Prostate gland (tissue), 2 donors: ENCODE data around the gene ATP9B.

Experiments used
- CTCF ChIP-seq, 4 experiments: fragments of 200-600 bp in 2 of 4; fragments of 450-650 bp in 2 of 4; sonication (generic) in 2 of 4; IDR thresholded peaks; 1 replicate in 3 of 4; 2 replicates in 1 of 4; pipeline ENCODE4 v1.5.1; 2016 to 2019; ENCODE audit warnings: antibody characterized with exemption in 4 of 4, mild to moderate bottlenecking in 2 of 4, moderate library complexity in 2 of 4
- POLR2A ChIP-seq: fragments of 450-650 bp; IDR thresholded peaks from one replicate; pipeline ENCODE4 v1.6.1; 2016; ENCODE audit warnings: antibody characterized with exemption, mild to moderate bottlenecking
- POLR2AphosphoS5 ChIP-seq: sonication (generic); formaldehyde crosslinking; IDR thresholded peaks from one replicate; pipeline ENCODE4 v1.6.1; 2017; ENCODE audit warnings: antibody characterized with exemption

- TF ChIP-seq CTCF (IDR thresholded peaks at IDR 0.05) (no peak), POLR2A (no peak), POLR2AphosphoS5 (no peak)
These were observed 173.1 kb downstream of the ATP9B start for GRCh38 chr18:79242246-79242645.
